Mesenchymal stem cell (in vitro differentiated cells and primary cell): ENCODE data around the gene SORBS1.

Source experiments
- DNase-seq: peaks from one replicate; pipeline ENCODE4 v3.0.0-alpha.2; 2013
- H2AFZ ChIP-seq: one replicate; pipeline ENCODE4 v1.6.1; 2013; ENCODE audit warnings: low read depth, mild to moderate bottlenecking, control low read depth, inconsistent platforms, low read length, moderate library complexity
- H2AK5ac ChIP-seq: 2 replicates; pipeline ENCODE4 v1.6.1; 2013; ENCODE audit warnings: low read length, moderate library complexity, mild to moderate bottlenecking, inconsistent platforms; ENCODE audit not compliant: severe bottlenecking
- H2BK120ac ChIP-seq: one replicate; pipeline ENCODE4 v1.6.1; 2013; ENCODE audit warnings: low read depth, mild to moderate bottlenecking, inconsistent platforms, low read length, moderate library complexity
- H2BK12ac ChIP-seq, 2 experiments: one replicate each; pipeline ENCODE4 v1.6.1; 2013; ENCODE audit warnings: inconsistent platforms in 2 of 2, low read length in 2 of 2, mild to moderate bottlenecking in 2 of 2, moderate library complexity in 2 of 2, control low read depth in 1 of 2
- H2BK15ac ChIP-seq: one replicate; pipeline ENCODE4 v1.6.1; 2013; ENCODE audit warnings: mild to moderate bottlenecking, low read depth, inconsistent platforms; ENCODE audit not compliant: poor library complexity, severe bottlenecking
- H2BK5ac ChIP-seq: 2 replicates; pipeline ENCODE4 v1.6.1; 2013; ENCODE audit warnings: low read depth, mild to moderate bottlenecking, low read length, control low read depth, inconsistent platforms; ENCODE audit not compliant: poor library complexity, severe bottlenecking
- H3K14ac ChIP-seq, 2 experiments: one replicate each; pipeline ENCODE4 v1.6.1; 2013; ENCODE audit warnings: inconsistent platforms in 2 of 2, low read length in 2 of 2, control low read depth in 1 of 2, mild to moderate bottlenecking in 1 of 2, moderate library complexity in 1 of 2
- H3K18ac ChIP-seq, 2 experiments: one replicate each; pipeline ENCODE4 v1.6.1; 2013; ENCODE audit warnings: inconsistent platforms in 2 of 2, low read length in 2 of 2, control low read depth in 1 of 2, low read depth in 1 of 2, mild to moderate bottlenecking in 1 of 2
- H3K23ac ChIP-seq, 2 experiments: one replicate each; pipeline ENCODE4 v1.6.1; 2013; ENCODE audit warnings: inconsistent platforms in 2 of 2, low read length in 2 of 2, mild to moderate bottlenecking in 2 of 2, moderate library complexity in 2 of 2, control low read depth in 1 of 2
- H3K27ac ChIP-seq: 2 replicates; pipeline ENCODE4 v1.5.1; 2013; ENCODE audit warnings: mild to moderate bottlenecking, moderate library complexity, low read length, control low read depth, inconsistent platforms; ENCODE audit not compliant: poor library complexity, severe bottlenecking
- H3K27me3 ChIP-seq, 2 experiments: 2 replicates each; pipeline versions ENCODE4 v1.6.1 to v1.7.0; 2013; ENCODE audit warnings: low read length in 2 of 2, mild to moderate bottlenecking in 2 of 2, moderate library complexity in 2 of 2, control low read depth in 1 of 2, inconsistent platforms in 1 of 2; ENCODE audit not compliant: control insufficient read depth in 1 of 2, insufficient read depth in 1 of 2
- H3K36me3 ChIP-seq, 2 experiments: 2 replicates each; pipeline versions ENCODE4 v1.6.1 to v1.7.0; 2013; ENCODE audit warnings: low read length in 2 of 2, control low read depth in 1 of 2, inconsistent platforms in 1 of 2, low read depth in 1 of 2, mild to moderate bottlenecking in 1 of 2; ENCODE audit not compliant: insufficient read depth in 2 of 2, control insufficient read depth in 1 of 2
- H3K4ac ChIP-seq, 2 experiments: one replicate each; pipeline ENCODE4 v1.6.1; 2013; ENCODE audit warnings: inconsistent platforms in 2 of 2, low read length in 2 of 2, mild to moderate bottlenecking in 2 of 2, moderate library complexity in 2 of 2, control low read depth in 1 of 2, low read depth in 1 of 2
- H3K4me1 ChIP-seq: 2 replicates; pipeline ENCODE4 v1.6.1; 2013; ENCODE audit warnings: low read depth, low read length, control low read depth; ENCODE audit not compliant: control insufficient read depth, insufficient read depth
- H3K4me2 ChIP-seq: 2 replicates; pipeline ENCODE4 v1.6.1; 2013; ENCODE audit warnings: low read length, mild to moderate bottlenecking, inconsistent platforms; ENCODE audit not compliant: poor library complexity, severe bottlenecking
- H3K4me3 ChIP-seq, 2 experiments: 2 replicates each; pipeline versions ENCODE4 v1.5.1 to v1.7.0; 2013; ENCODE audit warnings: low read length in 2 of 2, mild to moderate bottlenecking in 2 of 2, control low read depth in 1 of 2, low read depth in 1 of 2; ENCODE audit not compliant: insufficient read depth in 1 of 2
- H3K79me1 ChIP-seq: replicated peaks from 2 replicates; pipeline ENCODE4 v1.6.1; 2013; ENCODE audit warnings: mild to moderate bottlenecking, control low read depth, low read length, inconsistent platforms; ENCODE audit not compliant: poor library complexity, severe bottlenecking
- H3K9ac ChIP-seq: 2 replicates; pipeline ENCODE4 v1.7.0; 2013; ENCODE audit warnings: mild to moderate bottlenecking, low read length, moderate library complexity
- H3K9me3 ChIP-seq: 2 replicates; pipeline ENCODE4 v1.7.0; 2013; ENCODE audit warnings: mild to moderate bottlenecking, low read length; ENCODE audit not compliant: control insufficient read depth
- H4K8ac ChIP-seq: one replicate; pipeline ENCODE4 v1.6.1; 2013; ENCODE audit warnings: inconsistent platforms, mild to moderate bottlenecking, low read length, moderate library complexity
- H4K91ac ChIP-seq: one replicate; pipeline ENCODE4 v1.6.1; 2013; ENCODE audit warnings: mild to moderate bottlenecking, low read length, inconsistent platforms
- WGBS: methylation state at CpG from one replicate; pipeline ENCODE4 v1.1.7; 2013; ENCODE audit warnings: mixed read lengths; 5-methylcytosine and 5-hydroxymethylcytosine counted together

The SORBS1 gene

DNA sequence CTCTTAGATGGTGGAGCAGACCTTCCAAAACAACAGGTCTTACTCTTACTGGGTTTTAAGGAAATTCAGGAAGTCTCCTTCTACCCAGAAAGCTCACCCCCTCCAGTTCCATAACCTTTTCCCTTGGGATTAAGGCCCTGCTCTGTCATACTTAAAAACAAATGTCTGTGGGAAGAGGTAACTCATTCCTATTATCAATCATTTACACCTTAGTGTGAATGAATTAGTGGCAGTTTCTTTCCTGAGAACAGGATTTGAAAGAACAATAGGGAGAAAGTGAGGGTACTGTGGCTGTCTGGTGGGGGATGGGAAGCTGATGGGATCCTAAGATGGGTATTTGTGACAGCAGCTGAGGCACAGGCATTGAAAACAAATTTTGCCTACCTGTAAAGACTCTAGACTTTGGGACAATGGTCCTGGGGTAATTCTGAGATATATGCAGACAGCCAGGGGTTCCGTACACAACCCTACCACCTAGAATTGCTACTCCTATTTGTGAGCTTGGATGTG lies 248.1 kb downstream of the SORBS1 start:
- H3K14ac ChIP-seq, result no peak overlapping the region
- no peak overlapping the region for H3K27ac ChIP-seq
- H2BK5ac ChIP-seq, result peak overlapping the region; percentile 51
- H3K18ac ChIP-seq, result no peak overlapping the region
- H3K9me3 ChIP-seq, result no peaks in the 10 kb centered on the region
- no peak overlapping the region for H3K4me3 ChIP-seq
- WGBS, result no CpG with 5 or more reads among the region's 1 CpG
- no peak overlapping the region for H4K8ac ChIP-seq
- H3K23ac ChIP-seq, result no peak overlapping the region
- H2BK120ac ChIP-seq, result no peak overlapping the region
- no peaks in the 10 kb centered on the region for H3K36me3 ChIP-seq
- no peak overlapping the region for H2BK12ac ChIP-seq
- H3K27me3 ChIP-seq, result peaks cover 0 to 11% of the 10 kb centered on the region in 2 experiments
- no peak overlapping the region for H3K9ac ChIP-seq
- peak overlapping the region; percentile 93 for H2AK5ac ChIP-seq
- H3K4me1 ChIP-seq, result peaks cover 6% of the 10 kb centered on the region
- no peaks in the 10 kb centered on the region for H3K79me1 ChIP-seq
- no peak overlapping the region for H2BK15ac ChIP-seq
- no peak overlapping the region for H4K91ac ChIP-seq
- no peak overlapping the region for H3K4me2 ChIP-seq
- no peak overlapping the region for H2AFZ ChIP-seq
- H3K4ac ChIP-seq, result no peak overlapping the region
- DNase-seq, result no peak

DNA sequence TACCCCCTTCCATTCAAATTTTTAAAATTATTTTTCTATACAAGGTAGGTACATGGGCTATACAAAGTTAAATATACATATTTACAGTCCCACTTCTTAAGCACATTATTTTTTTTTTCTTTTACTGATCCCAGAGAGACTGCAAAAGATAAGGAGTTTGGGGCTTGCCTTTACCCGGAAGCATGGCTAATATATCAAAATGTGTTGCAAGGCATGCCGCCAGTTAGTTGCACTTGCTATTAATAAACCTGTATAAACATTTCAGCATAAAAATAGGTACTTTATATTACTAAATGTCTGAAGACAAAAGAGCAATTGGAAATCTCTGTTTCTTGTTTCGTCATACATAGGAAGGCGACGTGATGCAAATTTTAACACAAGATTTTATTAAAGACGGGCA lies 248.9 kb downstream of the SORBS1 start:
- Histone ChIP-seq H3K27me3 (peaks cover 0 to 11% of the 10 kb centered on the region in 2 experiments), H3K9ac (no peak overlapping the region), H3K14ac (no peak overlapping the region), H2BK15ac (no peak overlapping the region), H3K4me3 (no peak overlapping the region), H3K79me1 (no peaks in the 10 kb centered on the region), H3K9me3 (no peaks in the 10 kb centered on the region), H3K23ac (no peak overlapping the region), H4K91ac (no peak overlapping the region), H4K8ac (no peak overlapping the region), H2AK5ac (no peak overlapping the region), H2AFZ (no peak overlapping the region), H2BK5ac (no peak overlapping the region), H3K27ac (no peak overlapping the region), H2BK120ac (no peak overlapping the region), H3K36me3 (no peaks in the 10 kb centered on the region), H3K4me1 (peaks cover 6% of the 10 kb centered on the region), H2BK12ac (no peak overlapping the region), H3K4me2 (no peak overlapping the region), H3K18ac (no peak overlapping the region), H3K4ac (no peak overlapping the region)
- WGBS, result 92% methylated on average over 5 of the region's 6 CpGs
- no peak for DNase-seq

DNA sequence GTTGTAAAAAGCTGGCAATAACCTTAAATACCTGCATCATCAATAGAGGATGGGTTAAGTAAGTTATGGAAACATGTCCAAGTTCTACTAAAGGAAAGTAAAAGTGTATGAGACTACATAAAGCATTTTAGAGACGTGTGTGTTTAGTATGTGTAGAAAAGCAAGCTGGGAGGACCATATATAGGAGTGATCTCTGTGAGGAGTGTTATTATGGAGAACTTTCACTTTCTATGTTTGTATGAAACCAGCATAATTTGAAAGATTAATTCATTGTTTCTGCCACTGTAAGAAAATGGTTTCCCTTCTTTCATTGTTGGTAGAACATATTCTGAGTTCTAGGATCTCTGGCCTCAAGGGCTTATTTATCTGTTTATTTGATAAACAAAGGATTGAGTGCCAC lies 251.2 kb downstream of the SORBS1 start:
- H3K9ac ChIP-seq, result no peak overlapping the region
- peaks cover 0 to 16% of the 10 kb centered on the region in 2 experiments for H3K27me3 ChIP-seq
- no peak overlapping the region for H2BK15ac ChIP-seq
- H4K8ac ChIP-seq, result no peak overlapping the region
- WGBS, result 86% methylated on average over 1 of the region's 1 CpG
- peaks cover 6% of the 10 kb centered on the region for H3K4me1 ChIP-seq
- H2BK5ac ChIP-seq, result no peak overlapping the region
- no peak overlapping the region for H3K23ac ChIP-seq
- H3K9me3 ChIP-seq, result no peaks in the 10 kb centered on the region
- H3K18ac ChIP-seq, result no peak overlapping the region
- H3K4ac ChIP-seq, result no peak overlapping the region
- no peak overlapping the region for H3K14ac ChIP-seq
- H3K4me3 ChIP-seq, result no peak overlapping the region
- no peak overlapping the region for H2AFZ ChIP-seq
- no peak overlapping the region for H4K91ac ChIP-seq
- no peak overlapping the region for H2BK120ac ChIP-seq
- no peaks in the 10 kb centered on the region for H3K36me3 ChIP-seq
- DNase-seq, result no peak
- no peak overlapping the region for H2BK12ac ChIP-seq
- no peak overlapping the region for H3K27ac ChIP-seq
- H2AK5ac ChIP-seq, result no peak overlapping the region
- H3K79me1 ChIP-seq, result no peaks in the 10 kb centered on the region
- H3K4me2 ChIP-seq, result no peak overlapping the region

DNA sequence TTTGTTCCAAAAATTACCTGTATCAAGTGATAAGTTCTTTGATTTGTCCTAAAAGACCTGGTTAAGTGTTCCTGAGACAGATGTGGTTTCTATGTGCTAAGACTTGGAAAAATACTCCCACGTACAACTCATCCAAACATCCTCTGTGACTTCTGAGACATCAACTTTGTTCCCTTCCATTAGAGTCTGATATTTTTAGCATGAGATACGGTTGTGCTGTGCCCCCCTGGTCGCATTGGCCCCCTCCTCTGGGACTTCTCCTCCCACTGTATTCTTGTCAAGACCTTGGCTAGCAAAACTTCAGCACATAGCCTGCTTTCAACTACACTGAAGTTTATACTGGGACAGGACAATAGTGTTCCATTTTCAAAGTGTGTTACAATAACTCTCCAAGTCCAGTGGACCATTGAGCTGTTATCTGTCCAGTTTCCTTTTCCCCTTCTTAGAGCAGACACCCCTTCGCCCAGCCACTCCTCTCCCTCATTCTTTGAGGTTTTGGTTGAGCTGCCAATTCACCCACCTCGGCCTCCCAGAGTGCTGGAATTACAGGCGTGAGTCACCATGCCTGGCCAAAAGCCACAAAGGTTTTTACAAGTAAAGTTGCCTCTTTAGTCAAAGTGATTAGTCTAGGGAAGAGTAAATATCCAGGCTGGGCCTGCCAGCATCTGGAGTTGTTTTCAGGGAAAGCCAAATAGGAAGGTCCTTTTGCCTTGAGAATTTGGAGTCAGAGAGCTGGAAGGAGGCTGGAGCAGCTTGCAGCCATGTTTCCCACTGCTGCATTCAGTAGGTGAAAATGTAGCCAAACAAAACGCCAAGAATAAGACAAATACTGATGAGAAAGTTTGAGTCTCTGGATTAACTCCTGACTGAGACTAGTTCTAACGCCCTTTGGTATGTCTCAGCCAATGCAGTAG lies 252.5 kb downstream of the SORBS1 start:
- Histone ChIP-seq H4K91ac (no peak overlapping the region), H3K27ac (peak overlapping the region; percentile 95), H3K4me2 (peak overlapping the region; percentile 44), H3K14ac (no peak overlapping the region), H2BK5ac (peak overlapping the region; percentile 53), H2AFZ (no peak overlapping the region), H3K36me3 (no peaks in the 10 kb centered on the region), H3K4me1 (peaks cover 6% of the 10 kb centered on the region), H3K4ac (peak overlapping the region in 1 of 2 experiments; percentile 19), H3K27me3 (peaks cover 0 to 16% of the 10 kb centered on the region in 2 experiments), H3K9ac (peak overlapping the region; percentile 72), H2BK15ac (peak overlapping the region; percentile 8), H3K79me1 (no peaks in the 10 kb centered on the region), H2AK5ac (peak overlapping the region; percentile 49), H3K18ac (peak overlapping the region; percentile 65 to 76), H2BK120ac (no peak overlapping the region), H3K9me3 (no peaks in the 10 kb centered on the region), H3K23ac (no peak overlapping the region), H3K4me3 (peak overlapping the region in 1 of 2 experiments; percentile 57), H4K8ac (no peak overlapping the region), H2BK12ac (peak overlapping the region in 1 of 2 experiments; percentile 71)
- DNase-seq, result peak; percentile 97
- 7% methylated on average over 8 of the region's 8 CpGs for WGBS
